ENCODE measurements around the gene KLHL14.

KLHL14 gene

GRCh38 chr18:32772581-32773381, at the start of gene KLHL14:
TSS of gene KLHL14 (minus strand) at chr18:32773023. CDS start at chr18:32770591, 2,432 bp downstream.
- Histone ChIP-seq H3K27me3 (peaks cover 32% of the 10 kb centered on the region), H3K4me3 (peak within 1 kb of the TSS; percentile 72), H3K4me2 (peak within 1 kb of the TSS; percentile 91), H4K20me1 (no peaks in the 10 kb centered on the region), H3K9ac (peak within 1 kb of the TSS; percentile 71), H3K9me3 (no peaks in the 10 kb centered on the region), H3K4me1 (peaks cover 50% of the 10 kb centered on the region), H3K27ac (peak within 1 kb of the TSS; percentile 68), H3K36me3 (no peaks in the 10 kb centered on the region)
- no peak for TF ChIP-seq Cebpa-rat (IDR thresholded peaks at IDR 0.05)

GRCh38 chr18:32822197-32822596, 49.4 kb upstream of the KLHL14 start:
- H4K20me1 ChIP-seq: no peaks in the 10 kb centered on the region
- TF ChIP-seq Cebpa-rat (IDR thresholded peaks at IDR 0.05): no peak
- no peak overlapping the region for H3K27ac ChIP-seq

GRCh38 chr18:32815881-32816280, 43.1 kb upstream of the KLHL14 start:
- Histone ChIP-seq H3K4me1 (no peaks in the 10 kb centered on the region), H4K20me1 (no peaks in the 10 kb centered on the region), H3K36me3 (no peaks in the 10 kb centered on the region), H3K27me3 (no peaks in the 10 kb centered on the region), H3K9me3 (no peaks in the 10 kb centered on the region), H3K4me3 (no peak overlapping the region), H3K4me2 (no peak overlapping the region), H3K27ac (no peak overlapping the region), H3K9ac (no peak overlapping the region)
- no peak for TF ChIP-seq Cebpa-rat (IDR thresholded peaks at IDR 0.05)

More at GRCh38 chr18:32822197-32822596, 49.4 kb upstream of the KLHL14 start:
- H3K4me2 ChIP-seq: no peak overlapping the region
- no peaks in the 10 kb centered on the region for H3K9me3 ChIP-seq
- no peaks in the 10 kb centered on the region for H3K36me3 ChIP-seq
- H3K27me3 ChIP-seq: no peaks in the 10 kb centered on the region
- no peaks in the 10 kb centered on the region for H3K4me1 ChIP-seq
- no peak overlapping the region for H3K9ac ChIP-seq
- no peak overlapping the region for H3K4me3 ChIP-seq

- no peak for TF ChIP-seq Cebpa-rat (IDR thresholded peaks at IDR 0.05)
- Histone ChIP-seq H3K27ac (no peak overlapping the region), H3K9ac (no peak overlapping the region), H3K4me1 (no peaks in the 10 kb centered on the region), H4K20me1 (no peaks in the 10 kb centered on the region), H3K9me3 (no peaks in the 10 kb centered on the region), H3K27me3 (no peaks in the 10 kb centered on the region), H3K36me3 (no peaks in the 10 kb centered on the region), H3K4me3 (no peak overlapping the region), H3K4me2 (no peak overlapping the region)
These were observed 39.5 kb upstream of the KLHL14 start for GRCh38 chr18:32812342-32812741.

GRCh38 chr18:32810314-32810713, 37.5 kb upstream of the KLHL14 start:
- H3K4me2 ChIP-seq: no peak overlapping the region
- H3K4me1 ChIP-seq: no peaks in the 10 kb centered on the region
- H3K9me3 ChIP-seq: no peaks in the 10 kb centered on the region
- TF ChIP-seq Cebpa-rat (IDR thresholded peaks at IDR 0.05): no peak
- no peaks in the 10 kb centered on the region for H4K20me1 ChIP-seq
- H3K9ac ChIP-seq: no peak overlapping the region
- no peaks in the 10 kb centered on the region for H3K27me3 ChIP-seq
- no peak overlapping the region for H3K27ac ChIP-seq
- H3K4me3 ChIP-seq: no peak overlapping the region
- H3K36me3 ChIP-seq: no peaks in the 10 kb centered on the region

- Histone ChIP-seq H3K4me3 (no peak overlapping the region), H3K9ac (no peak overlapping the region), H3K36me3 (no peaks in the 10 kb centered on the region), H3K9me3 (no peaks in the 10 kb centered on the region), H3K27me3 (no peaks in the 10 kb centered on the region), H3K4me2 (no peak overlapping the region), H4K20me1 (no peaks in the 10 kb centered on the region), H3K4me1 (peaks cover 46% of the 10 kb centered on the region), H3K27ac (no peak overlapping the region)
- TF ChIP-seq Cebpa-rat (IDR thresholded peaks at IDR 0.05): no peak
These were observed 32.5 kb upstream of the KLHL14 start for GRCh38 chr18:32805354-32805753.

GRCh38 chr18:32804134-32804888, 31.5 kb upstream of the KLHL14 start:
- no peaks in the 10 kb centered on the region for H3K27me3 ChIP-seq
- no peaks in the 10 kb centered on the region for H4K20me1 ChIP-seq
- no peak for TF ChIP-seq Cebpa-rat (IDR thresholded peaks at IDR 0.05)
- peaks cover 46% of the 10 kb centered on the region for H3K4me1 ChIP-seq
- H3K4me2 ChIP-seq: peak overlapping the region; percentile 77
- H3K27ac ChIP-seq: peak overlapping the region; percentile 42; the same call in 1 of the 2 replicates
- H3K9me3 ChIP-seq: 0 out of 2 replicates have a peak, but pooled peaks cover under 1% of the 10 kb centered on the region
- H3K9ac ChIP-seq: no peak overlapping the region
- no peaks in the 10 kb centered on the region for H3K36me3 ChIP-seq
- H3K4me3 ChIP-seq: no peak overlapping the region

GRCh38 chr18:32803568-32803967, 30.7 kb upstream of the KLHL14 start:
- Histone ChIP-seq H4K20me1 (no peaks in the 10 kb centered on the region), H3K4me2 (peak overlapping the region; percentile 77), H3K4me1 (peaks cover 46% of the 10 kb centered on the region), H3K27ac (peak overlapping the region; percentile 42; the same call in 1 of the 2 replicates), H3K9me3 (peaks cover 8% of the 10 kb centered on the region), H3K36me3 (no peaks in the 10 kb centered on the region), H3K4me3 (no peak overlapping the region), H3K27me3 (no peaks in the 10 kb centered on the region), H3K9ac (no peak overlapping the region)
- TF ChIP-seq Cebpa-rat (IDR thresholded peaks at IDR 0.05): no peak

- H3K27me3 ChIP-seq: no peaks in the 10 kb centered on the region
- no peak overlapping the region for H3K9ac ChIP-seq
- no peaks in the 10 kb centered on the region for H4K20me1 ChIP-seq
- TF ChIP-seq Cebpa-rat (IDR thresholded peaks at IDR 0.05): no peak
- H3K9me3 ChIP-seq: peaks cover 15% of the 10 kb centered on the region
- H3K27ac ChIP-seq: peak overlapping the region; percentile 42; the same call in 1 of the 2 replicates
- H3K4me1 ChIP-seq: peaks cover 46% of the 10 kb centered on the region
- H3K4me2 ChIP-seq: peak overlapping the region; percentile 77
- H3K36me3 ChIP-seq: no peaks in the 10 kb centered on the region
- H3K4me3 ChIP-seq: no peak overlapping the region
These were observed 30.0 kb upstream of the KLHL14 start for GRCh38 chr18:32802591-32803451.

All from BLaER1 (cell line).